Activated CD4-positive, alpha-beta T cell treated with anti-CD3 and anti-CD28 coated beads, Interleukin-2, Interleukin-4, amounts not matched to agents 100 ng/mL and 50 ng/mL, durations not matched to agents 16 hours and 8 hours (primary cell): Measurements from ENCODE around the gene MUSK.

ENCODE experiments used
- DNase-seq: peaks from one replicate; pipeline ENCODE4 v3.0.0-alpha.2; 2020; ENCODE audit warnings: low spot score

The MUSK gene

DNA sequence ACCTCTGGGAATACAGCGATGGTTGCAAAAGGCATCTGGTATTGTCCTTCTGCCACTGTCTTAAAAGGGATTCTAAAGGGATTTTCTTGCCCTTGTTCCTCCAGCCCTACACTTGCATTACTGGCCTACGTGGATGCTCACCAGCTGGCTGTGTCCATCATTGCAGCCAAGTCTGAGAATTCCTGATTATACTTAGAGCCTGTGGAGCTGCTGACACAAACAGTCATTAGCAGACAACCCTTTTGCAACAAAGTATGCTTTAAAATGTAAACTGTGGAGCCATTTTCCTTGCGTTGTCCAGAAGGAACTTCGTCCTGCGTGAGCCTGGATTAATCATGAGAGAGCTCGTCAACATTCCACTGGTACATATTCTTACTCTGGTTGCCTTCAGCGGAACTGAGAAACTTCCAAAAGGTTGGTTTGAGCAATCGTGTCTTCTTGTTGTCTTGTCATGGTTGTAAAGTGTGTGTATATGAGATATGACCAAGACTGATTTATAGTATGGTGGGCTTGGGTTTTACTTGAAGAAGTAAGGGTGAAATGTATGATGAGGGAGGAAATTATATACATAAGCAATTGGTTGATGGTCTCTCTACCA, at the start of gene MUSK:
Gene MUSK, plus strand, starts transcription at position 222 of the 598 bp plus-strand sequence. Its CDS starts 114 bp downstream, at position 336.
- no peak for DNase-seq

DNA sequence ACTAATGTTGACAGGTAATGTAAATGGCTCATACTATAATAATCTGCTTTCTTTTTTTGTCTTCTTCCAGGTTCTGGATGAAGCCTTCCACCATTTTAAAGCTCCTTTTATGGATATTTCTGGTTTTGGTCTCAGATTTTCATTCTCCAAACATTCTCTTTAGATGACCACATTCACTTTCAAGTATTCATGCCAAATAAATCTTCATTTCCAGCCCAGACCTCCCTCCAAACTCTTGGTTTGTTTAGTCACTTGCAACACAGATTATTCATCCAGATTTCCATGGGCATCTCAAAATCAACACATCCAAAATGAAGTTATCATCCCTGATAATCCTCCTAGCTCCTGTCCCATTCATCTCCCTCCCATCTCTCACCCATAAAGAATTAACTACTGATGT, 48.8 kb upstream of the MUSK start:
- DNase-seq = no peak

DNA sequence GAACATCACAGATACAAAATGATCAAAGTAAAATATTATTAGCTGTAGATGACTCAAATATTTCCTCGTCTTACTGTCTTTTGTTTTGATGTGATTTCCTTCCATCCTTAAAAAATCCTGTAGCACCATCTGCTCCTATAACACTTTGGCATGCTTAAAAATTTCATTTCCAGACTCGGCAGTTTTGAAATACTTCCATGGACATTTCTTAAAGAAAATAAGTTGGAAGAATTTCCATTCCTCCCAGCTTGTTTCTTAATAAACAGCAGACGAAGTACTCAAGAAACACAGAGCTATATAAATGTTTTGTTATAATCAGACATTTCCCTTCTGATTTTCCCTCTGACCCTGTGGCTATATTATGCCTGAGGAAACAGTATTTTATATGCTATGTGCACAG, 47.9 kb upstream of the MUSK start:
- no peak for DNase-seq

DNA sequence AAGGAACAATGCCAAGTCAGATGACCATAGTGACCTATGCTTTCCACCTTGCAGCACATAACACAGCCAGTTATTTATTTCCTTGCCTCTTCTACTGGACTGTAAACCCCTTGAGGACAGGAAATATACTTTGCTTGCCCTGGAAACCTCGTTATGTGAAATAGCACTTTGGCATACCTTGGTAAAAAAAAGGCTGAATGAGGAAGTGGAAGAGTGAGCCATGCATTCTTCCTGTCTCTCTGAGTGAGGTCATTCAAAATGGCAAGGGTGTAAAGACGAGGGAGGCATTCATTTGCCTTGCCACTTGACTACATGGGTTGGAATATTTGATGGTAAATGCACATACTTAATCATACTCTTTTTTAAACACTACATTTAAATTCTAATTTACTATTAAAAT, 46.2 kb upstream of the MUSK start:
- DNase-seq = no peak

DNA sequence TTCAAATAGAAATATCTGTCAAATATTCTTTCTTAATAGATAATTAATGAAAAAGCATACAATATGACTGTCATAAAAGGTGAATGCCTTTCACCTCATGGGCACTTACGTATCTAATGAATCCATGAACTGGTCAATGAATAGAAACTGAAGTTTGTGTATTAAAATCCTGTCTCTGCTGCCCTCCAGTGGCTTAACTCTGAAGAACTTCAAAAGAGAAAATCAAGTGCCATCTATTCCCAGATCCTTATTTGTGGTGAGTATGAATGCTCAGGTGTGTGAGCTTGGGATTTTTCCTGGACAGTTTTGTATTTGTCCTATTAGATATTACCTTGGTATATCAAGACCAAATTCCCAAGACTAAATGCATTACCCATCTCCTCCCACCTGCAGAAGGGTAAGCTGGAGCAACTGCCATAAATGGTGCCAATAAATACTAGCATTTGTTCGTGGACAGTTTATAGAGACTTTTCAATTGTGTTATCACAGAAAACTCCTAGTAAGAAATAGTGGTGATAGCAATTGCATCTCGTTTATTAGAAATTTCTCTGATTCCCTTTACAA, 45.0 kb upstream of the MUSK start:
- peak; percentile 40 for DNase-seq

DNA sequence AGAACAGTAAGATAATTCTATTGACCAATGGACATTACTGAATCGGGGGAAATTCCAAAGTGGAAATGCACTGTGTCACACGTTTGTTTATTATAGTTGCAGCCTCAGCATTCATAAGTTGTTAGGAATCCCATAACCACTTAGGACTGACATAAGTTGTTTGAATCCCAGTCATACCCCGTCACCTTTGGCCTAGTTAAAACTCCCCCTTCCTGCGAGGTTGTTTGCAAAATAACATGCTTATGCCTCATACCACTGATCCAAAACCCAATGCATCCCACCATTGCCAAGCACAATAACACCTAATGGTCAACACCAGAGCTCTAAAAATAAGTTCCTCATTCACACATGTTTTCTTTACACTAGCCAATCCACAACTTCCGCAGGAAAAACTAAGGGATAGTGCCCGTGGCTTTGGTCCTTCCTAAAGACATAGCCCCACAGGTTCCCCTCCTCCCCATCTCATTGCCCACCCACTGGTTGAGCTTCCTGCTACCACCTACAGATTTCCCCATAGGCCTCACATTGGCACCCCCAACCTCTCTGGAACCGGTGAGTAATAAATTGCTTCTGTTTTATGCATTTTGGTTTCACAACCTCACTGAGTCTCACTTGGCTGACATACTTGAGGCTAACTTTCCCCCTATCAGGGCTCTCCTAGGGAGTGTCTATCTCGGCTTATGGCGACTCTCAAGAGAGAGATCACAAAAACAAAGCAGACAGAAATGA, 42.3 kb upstream of the MUSK start:
- DNase-seq = peak; percentile 72

DNA sequence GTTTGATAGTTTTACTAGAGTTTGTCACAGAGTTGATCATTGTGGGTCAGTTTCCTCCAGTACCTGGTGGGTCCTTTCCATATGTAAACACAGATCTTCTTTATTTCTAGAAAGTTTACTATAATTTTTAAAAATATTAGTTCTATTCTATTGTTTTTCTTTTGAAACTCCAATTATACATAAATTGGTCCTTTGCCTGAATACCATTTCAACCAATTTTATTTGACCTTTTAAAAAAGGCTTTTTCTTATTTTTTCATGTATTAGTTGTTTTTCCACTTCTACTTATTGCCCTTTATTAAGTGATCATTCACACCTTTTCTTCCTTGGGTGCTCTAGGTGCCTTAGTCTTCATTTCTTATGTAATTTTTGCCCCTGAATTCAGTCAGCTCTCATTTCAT, 33.0 kb upstream of the MUSK start:
- no peak for DNase-seq

DNA sequence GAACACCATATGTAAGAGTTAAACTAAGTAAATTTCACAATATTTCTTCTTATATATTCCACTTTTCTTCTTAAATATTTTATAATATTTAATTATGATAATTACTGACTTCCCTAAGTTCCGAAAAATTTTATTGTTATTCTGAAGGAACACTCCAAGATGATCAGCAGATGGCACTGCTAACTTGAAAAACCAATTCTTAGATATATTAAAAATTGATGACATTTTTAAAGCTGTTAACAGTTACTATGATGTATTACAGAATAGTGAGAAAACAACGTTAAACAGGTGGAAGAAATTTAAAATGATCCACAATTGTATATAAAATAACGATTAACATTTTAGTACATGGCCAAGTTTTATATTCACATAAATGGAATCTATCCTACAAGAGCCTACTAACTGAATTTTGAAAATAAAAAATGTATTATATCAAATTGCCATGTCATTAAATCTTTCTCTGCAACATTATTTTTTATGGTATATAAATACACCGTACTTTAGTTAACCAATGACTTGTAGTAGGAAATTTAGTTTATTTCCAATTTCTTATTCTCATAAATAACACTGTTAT, 30.1 kb upstream of the MUSK start:
- DNase-seq = no peak

DNA sequence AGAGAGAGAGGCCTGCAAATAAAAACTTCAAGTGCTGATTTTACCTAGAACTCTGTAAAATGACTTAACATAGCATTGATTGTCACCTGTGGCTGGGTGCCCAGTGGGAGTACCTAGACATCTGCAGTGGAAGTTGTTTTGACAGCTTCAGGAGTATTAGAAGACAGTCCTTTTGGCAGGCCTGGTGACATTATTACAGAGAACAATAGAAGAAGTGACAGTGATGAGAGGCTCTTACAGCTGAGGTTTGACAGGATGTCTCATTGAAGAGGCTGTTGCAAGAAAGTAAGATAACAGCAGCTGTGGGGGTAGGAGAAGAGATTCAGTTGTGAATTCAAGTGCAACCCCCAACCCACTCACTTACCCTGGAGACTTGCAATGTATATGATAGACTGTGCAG, 27.9 kb upstream of the MUSK start:
- no peak for DNase-seq

DNA sequence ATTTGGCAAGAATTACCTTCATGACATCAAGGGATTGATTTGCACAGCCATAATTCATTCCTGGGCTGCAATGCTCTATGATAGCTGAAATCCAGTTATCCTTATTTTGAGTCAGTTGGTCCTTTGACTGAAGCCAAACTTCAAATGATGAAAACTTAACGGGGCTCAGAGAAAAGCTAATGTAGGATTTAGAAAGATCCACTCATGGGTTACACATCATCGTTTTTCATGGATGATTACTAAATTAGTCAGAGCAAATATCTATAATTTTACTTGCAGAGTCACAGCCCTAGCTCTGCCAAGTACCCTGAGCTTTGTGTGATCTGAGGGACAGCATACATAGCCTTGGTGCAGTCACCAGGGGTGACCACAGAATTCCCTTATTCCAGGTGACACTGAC, 27.3 kb upstream of the MUSK start:
- DNase-seq = no peak

DNA sequence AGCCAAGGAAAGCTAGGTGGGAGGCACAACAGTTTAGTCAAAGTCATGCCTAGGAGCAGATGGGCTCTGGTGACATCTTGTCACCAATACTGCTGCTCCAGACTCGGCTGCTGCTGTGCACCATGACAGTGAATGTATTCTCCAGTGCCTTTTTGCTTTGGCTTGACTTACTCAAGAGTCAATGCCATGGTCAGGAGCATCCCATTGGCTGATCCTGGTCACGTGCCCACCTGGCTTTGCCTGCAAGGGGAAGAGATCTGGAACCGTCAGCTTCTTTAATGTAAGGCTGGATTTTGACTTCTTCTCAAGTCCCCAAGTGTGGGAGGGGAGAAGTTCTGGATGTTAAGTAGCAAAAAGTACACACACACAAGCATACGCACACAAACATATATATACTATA, 19.9 kb upstream of the MUSK start:
- DNase-seq = no peak

DNA sequence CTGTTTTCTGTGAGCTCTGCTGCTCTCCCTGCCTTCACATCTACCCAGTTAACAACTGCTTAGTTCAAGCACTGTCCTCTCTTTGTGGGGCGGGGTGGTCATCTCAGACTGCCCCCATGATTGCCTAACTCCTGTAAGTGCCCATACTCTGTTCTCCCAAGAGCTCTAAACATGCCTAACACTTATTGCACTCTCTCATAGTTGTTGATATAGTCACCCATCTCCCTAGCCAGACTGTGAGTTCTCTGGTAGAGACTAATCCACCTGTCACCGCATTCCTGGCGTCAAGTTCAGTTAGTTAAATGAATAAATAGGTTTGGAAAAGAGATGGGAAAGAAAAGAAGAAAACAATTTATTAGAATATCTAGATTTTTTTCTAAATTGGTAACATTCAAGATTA, 18.3 kb upstream of the MUSK start:
- DNase-seq = no peak

DNA sequence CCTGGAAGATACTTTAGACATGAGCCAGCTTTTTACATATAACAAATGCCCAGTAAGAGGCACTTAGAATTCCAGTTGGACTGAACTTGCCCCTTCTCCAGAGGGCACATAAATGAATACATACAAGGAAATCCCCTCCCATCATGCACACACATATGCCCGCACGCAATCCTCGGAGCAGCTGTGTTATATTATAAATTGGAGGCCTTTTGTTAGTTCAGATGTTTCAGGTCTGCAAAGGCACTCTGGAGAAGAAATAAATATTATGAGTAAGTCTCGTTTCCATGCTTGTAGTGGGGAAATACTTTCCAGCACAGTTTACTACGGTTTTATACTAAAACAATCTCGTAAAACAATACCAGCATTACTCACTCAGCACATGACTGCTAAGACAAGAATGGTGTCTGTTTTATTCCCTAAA, 17.6 kb upstream of the MUSK start:
- DNase-seq = no peak

DNA sequence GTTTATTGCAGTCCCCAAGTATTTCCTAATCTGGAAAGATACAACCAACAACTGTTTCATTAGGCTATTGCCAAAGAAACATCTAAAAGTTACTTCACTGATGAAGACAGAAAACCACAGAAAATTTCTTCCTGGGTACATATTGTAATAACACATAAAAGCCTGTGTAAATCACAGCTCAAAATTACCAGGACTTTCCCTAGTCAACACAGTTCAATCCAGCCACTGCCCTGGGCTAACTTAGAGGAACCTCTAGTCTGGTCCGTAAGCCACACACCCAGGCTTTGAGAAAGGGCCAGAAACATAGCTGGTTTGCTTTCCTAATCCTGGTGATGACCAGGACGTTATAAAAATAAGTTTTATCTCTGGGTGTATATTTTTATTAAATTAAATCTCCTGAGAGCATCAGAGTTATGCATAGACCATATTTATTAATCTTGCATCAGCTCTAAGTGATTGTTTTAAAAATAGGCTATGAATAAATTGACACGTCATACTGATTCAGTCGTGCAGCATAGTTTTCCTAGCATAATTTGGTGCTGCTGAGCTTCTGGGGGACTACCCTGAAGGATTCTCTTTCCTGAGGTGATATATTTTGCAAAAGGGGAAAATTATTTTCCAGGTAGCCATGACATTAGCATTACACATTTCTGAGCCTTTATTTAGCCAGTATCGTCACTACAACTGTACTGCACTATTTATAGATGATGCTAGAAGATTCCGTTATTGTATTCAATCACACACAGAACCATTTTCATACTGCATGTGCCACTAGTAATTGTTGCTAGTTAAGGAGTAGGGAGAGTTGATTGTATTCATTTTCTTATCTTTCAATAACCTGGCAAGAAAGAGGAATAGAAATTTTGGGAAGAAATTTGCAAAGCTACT, 12.6 kb upstream of the MUSK start:
- no peak for DNase-seq

DNA sequence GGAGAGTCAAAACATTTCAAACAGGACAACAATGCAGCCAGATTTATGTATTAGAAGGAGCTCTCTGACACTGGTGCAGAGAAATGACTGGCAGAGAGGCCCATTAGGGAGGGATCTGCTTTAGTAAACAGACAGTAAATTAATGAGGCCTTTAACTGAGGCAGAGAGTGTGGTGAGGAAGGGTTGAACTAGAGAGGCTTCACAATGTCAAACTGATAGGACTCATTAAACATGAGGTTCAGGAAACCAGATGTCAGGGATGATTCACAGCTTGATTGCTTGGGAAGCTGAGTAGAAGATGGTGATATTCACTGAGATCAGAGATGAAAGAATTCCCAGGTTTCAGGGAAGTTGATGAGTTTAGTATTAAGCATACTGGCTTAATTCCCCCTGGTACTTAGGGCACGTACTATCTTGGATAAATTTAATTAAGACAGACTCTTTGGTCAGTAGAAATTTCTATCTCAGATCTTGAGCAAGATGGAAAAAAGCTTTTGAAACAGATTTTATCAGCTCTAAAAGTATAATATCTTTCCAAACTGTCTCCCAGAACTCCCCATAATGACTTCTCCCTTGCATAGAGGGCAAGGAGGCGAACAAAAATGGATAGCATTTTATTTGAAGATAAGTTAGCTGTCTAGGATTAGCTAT, 8.6 kb upstream of the MUSK start:
- DNase-seq = no peak

DNA sequence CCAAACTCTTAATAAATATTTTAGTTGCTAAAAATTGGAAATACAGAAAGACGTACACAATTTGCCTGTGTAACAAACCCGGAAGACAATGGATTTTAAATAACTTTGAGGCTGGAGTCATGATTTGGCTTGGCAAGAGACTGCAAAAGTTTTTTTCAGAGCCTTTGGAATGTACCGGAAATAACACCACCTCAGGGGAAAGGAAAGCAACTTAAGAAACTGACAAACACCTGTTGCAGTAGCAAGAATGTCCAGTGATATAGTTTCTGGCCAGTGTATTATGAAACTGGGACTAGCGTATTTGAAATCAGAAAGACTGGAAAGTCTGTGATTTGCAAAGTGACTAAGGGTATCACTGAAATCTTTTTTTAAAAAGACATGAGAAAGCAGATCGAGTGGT, 842 bp downstream of the MUSK start:
- DNase-seq = no peak

DNA sequence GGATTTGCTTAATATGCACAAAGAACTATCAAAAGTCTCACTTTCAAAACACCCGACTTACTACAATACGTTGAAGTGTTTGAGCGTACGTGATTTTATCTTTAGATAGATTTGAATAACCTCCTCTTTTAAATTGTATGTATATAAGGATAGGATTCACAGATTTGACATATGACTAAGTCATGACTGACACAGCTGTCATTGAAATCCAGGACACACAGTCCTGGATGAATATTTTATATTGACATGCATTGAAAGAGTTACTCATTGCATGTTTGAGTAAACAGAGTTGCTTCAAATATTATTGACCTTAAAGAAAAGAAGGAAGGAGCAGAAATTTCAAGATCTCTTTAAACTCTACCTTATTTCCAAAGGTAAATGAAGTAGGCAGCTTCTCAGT, 3.3 kb downstream of the MUSK start:
- no peak for DNase-seq

DNA sequence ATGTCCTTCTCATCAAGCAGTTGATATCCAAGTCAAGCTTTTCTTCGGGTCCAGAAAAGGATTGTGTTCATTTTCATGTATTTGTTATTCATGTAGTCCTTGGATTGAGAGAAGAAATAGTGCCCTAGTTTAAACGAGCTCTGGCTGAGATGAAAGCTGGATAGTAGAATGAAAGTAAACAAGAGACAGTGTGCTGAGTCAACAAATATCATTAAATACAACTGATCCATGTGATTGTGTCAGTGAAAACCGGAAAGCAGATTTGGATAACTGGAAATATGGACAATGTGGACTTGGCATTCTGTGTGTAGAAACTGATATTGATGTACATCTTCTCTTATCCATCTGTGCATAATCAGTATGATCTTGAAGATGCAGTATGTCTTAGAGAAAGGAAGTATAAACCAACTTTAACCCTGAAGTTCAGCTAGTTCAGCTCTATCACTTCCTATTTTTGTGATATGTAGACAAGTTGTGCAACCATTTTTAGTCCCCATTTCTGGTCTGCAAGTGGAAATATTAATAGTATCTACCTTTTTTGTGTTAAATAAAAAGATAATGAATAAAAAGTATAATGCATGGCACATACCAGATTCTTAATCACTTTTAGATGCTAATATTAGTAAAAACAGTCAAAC, 4.4 kb downstream of the MUSK start:
- DNase-seq = no peak

DNA sequence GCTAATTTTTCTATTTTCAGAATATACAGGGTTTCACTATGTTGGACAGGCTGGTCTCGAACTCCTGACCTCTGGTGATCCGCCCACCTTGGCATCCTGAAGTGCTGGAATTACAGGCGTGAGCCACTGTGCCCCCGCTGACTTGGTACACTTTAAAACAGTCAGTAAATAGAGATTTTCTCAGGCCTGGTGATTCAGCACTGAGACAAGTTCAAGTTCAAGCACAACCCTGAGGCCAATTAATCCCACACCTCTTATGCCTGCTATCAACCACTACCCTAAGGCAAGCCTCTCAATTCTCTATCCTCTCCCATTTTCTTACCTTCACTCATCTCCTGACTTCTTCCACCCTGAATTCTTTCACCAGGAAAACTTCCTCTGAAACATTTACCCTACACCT, 18.9 kb downstream of the MUSK start:
- DNase-seq = no peak

DNA sequence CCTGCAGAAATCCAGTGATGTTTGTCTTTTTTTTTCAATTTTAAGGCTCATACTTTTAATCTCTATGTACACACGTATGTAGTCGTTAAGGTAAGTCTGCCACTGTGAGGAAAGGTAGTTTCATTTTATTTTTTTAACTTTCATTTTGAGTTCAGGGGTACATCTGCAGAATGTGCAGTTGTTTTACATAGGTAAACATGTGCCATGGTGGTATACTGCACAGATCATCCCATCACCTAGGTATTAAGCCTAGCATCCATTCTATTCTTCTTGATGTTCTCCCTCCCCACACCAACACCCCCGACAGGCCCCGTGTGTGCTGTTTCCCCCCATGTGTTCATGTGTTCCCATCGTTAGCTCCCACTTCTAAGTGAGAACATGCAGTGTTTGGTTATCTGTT, 19.7 kb downstream of the MUSK start:
- no peak for DNase-seq

DNA sequence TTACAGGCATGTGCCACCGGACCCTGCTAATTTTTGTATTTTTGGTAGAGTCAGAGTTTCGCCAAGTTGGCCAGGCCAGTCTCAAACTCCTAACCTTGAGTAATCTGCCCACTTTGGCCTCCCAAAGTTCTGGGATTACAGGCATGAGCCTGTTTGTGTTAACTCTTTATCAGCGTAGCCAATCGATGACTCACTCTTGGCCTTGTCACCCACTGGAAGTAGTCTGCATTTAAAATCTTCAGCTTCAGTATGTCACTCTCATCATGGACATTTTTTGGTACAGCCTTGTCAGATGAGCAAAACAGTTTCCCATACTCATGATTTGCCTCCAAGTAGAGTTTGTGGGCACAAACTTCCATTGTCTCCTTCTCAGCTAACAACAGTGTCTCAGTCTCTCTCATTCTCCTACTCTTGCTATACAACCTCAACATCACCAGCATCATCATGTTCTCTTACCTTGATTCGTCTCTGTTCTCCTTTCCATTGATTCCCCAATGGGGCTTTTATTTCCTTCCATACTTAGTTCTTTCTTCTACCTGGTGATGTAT, 22.5 kb downstream of the MUSK start:
- no peak for DNase-seq
